GM12878 (cell line): ENCODE results near the gene COL4A5. TPM values are rescaled to one million over a fixed set of nuclear protein-coding genes. Genes with fewer than 3 reads are reported as not detected.

Source experiments
- ATAC-seq: fragments of 200-7000 bp; cut with Tn5 transposase; 3 replicates; pipeline ENCODE4 v1.9.1; 2020; ENCODE audit warnings: mild to moderate bottlenecking, moderate library complexity
- Bru-seq: library from RNA; stranded (reverse); fragments of 400-500 nt; gene quantifications from one replicate; lab custom pipeline; 2021; lab: Mats Ljungman, UMichigan
- BruChase-seq, 2 experiments: library from RNA; stranded (reverse); fragments of 400-500 nt; gene quantifications; one replicate each; lab custom pipeline; 2021; lab: Mats Ljungman, UMichigan
- BruUV-seq: library from RNA; stranded (reverse); fragments of 400-500 nt; replicated peaks from 2 replicates; lab custom pipeline; 2021; lab: Mats Ljungman, UMichigan
- CTCF ChIA-PET: fragments of 300-600 bp; sonication (Branson Sonifier 250); formaldehyde crosslinking; extraction: SDS; loops from one replicate; lab custom pipeline; 2021; ENCODE audit warnings: inconsistent platforms; lab: Yijun Ruan, JAX
- POLR2A ChIA-PET: fragments of 350-600 bp; formaldehyde crosslinking; extraction: SDS; loops from one replicate; lab custom pipeline; 2021; ENCODE audit warnings: inconsistent platforms; lab: Charles Lee
- RAD21 ChIA-PET: fragments of 300-600 bp; sonication (Branson Sonifier 250); formaldehyde crosslinking; loops from one replicate; lab custom pipeline; 2023; ENCODE audit warnings: antibody characterized with exemption; ENCODE audit not compliant: unreplicated experiment; lab: Charles Lee
- SMC1A ChIA-PET: fragments of 300-600 bp; sonication (Branson Sonifier 250); formaldehyde crosslinking; loops from one replicate; lab custom pipeline; 2023; ENCODE audit not compliant: unreplicated experiment, uncharacterized antibody; lab: Charles Lee
- DNase-seq: peaks from one replicate; pipeline ENCODE4 v3.0.0-alpha.2; 2011; ENCODE audit warnings: low read depth, low spot score
- FAIRE-seq: peaks from 3 replicates; lab custom pipeline; 2011; peaks lifted over from hg19 to GRCh38; lab: Jason Lieb, UNC
- H2AFZ ChIP-seq: 2 replicates; pipeline ENCODE4 v1.6.0; 2011; ENCODE audit warnings: low read depth, low read length, control low read depth; ENCODE audit not compliant: control insufficient read depth
- H3K27ac ChIP-seq: 2 replicates; pipeline ENCODE4 v1.5.1; 2011; ENCODE audit warnings: control low read depth; ENCODE audit not compliant: control insufficient read depth, insufficient read depth
- H3K27me3 ChIP-seq, 2 experiments: replicated peaks in 1 of 2; 2 replicates each; pipeline versions ENCODE4 v1.6.0 to v1.6.1; 2011; ENCODE audit warnings: low read length in 1 of 2; ENCODE audit not compliant: control insufficient read depth in 2 of 2, insufficient read depth in 2 of 2
- H3K36me3 ChIP-seq, 2 experiments: 2 replicates each; pipeline ENCODE4 v1.5.1; 2011; ENCODE audit warnings: low read length in 1 of 2; ENCODE audit not compliant: control insufficient read depth in 2 of 2, insufficient read depth in 2 of 2
- H3K4me1 ChIP-seq: 2 replicates; pipeline ENCODE4 v1.6.1; 2011; ENCODE audit warnings: mild to moderate bottlenecking, low read length, moderate library complexity, mixed read lengths; ENCODE audit not compliant: control insufficient read depth, insufficient read depth
- H3K4me2 ChIP-seq: 2 replicates; pipeline ENCODE4 v1.6.0; 2011; ENCODE audit warnings: control low read depth; ENCODE audit not compliant: control insufficient read depth, insufficient read depth
- H3K4me3 ChIP-seq: fragments of 200-600 bp; sonication (generic); 2 replicates; pipeline ENCODE4 v1.5.1; 2016
- H3K79me2 ChIP-seq: 2 replicates; pipeline ENCODE4 v1.6.0; 2011; ENCODE audit warnings: low read length; ENCODE audit not compliant: control insufficient read depth, insufficient read depth
- H3K9ac ChIP-seq: 2 replicates; pipeline ENCODE4 v1.8.0; 2011; ENCODE audit warnings: low read length, control low read depth, mixed read lengths; ENCODE audit not compliant: control insufficient read depth, insufficient read depth
- H3K9me3 ChIP-seq: replicated peaks from 3 replicates; pipeline ENCODE4 v1.5.1; 2011; ENCODE audit warnings: mild to moderate bottlenecking, low read length; ENCODE audit not compliant: control insufficient read depth, insufficient read depth
- H4K20me1 ChIP-seq: 2 replicates; pipeline ENCODE4 v1.6.0; 2011; ENCODE audit not compliant: control insufficient read depth, insufficient read depth
- BCL11A ChIP-seq: IDR thresholded peaks from 2 replicates; pipeline ENCODE4 v1.6.1; 2011; ENCODE audit warnings: low read depth, low read length
- EED ChIP-seq: sonication (generic); IDR thresholded peaks from 2 replicates; pipeline ENCODE4 v1.6.1; 2016; ENCODE audit warnings: antibody characterized with exemption, low read depth
- FOS ChIP-seq: IDR thresholded peaks from 3 replicates; pipeline ENCODE4 v1.6.1; 2011; ENCODE audit warnings: borderline replicate concordance; ENCODE audit not compliant: insufficient read length; ENCODE audit errors: extremely low read depth
- IKZF2 ChIP-seq, 2 experiments: fragments of 450-650 bp; IDR thresholded peaks; 2 replicates each; pipeline ENCODE4 v1.6.1; 2017; ENCODE audit warnings: mild to moderate bottlenecking in 2 of 2, moderate library complexity in 2 of 2
- JUNB ChIP-seq: IDR thresholded peaks from 2 replicates; pipeline ENCODE4 v1.6.1; 2016; ENCODE audit warnings: antibody characterized with exemption, mild to moderate bottlenecking
- KLF5 ChIP-seq: fragments of 450-650 bp; IDR thresholded peaks from 2 replicates; pipeline ENCODE4 v1.6.1; 2014; ENCODE audit warnings: mild to moderate bottlenecking; ENCODE audit not compliant: partially characterized antibody
- LARP7 ChIP-seq: fragments of 450-650 bp; IDR thresholded peaks from 2 replicates; pipeline ENCODE4 v1.6.1; 2017; ENCODE audit warnings: mild to moderate bottlenecking
- MYC ChIP-seq: IDR thresholded peaks from 2 replicates; pipeline ENCODE4 v1.6.1; 2011; ENCODE audit warnings: mild to moderate bottlenecking, low read length, moderate library complexity, inconsistent platforms; ENCODE audit not compliant: insufficient read depth, insufficient replicate concordance, insufficient read length, severe bottlenecking
- PAX8 ChIP-seq: fragments of 450-650 bp; IDR thresholded peaks from 2 replicates; pipeline ENCODE4 v1.6.1; 2017; ENCODE audit warnings: mild to moderate bottlenecking, moderate library complexity
- RAD21 ChIP-seq: IDR thresholded peaks from 2 replicates; pipeline ENCODE4 v1.6.1; 2011; ENCODE audit warnings: mild to moderate bottlenecking, low read depth, low read length, moderate library complexity; ENCODE audit not compliant: insufficient read depth
- RAD51 ChIP-seq: fragments of 450-650 bp; IDR thresholded peaks from 2 replicates; pipeline ENCODE4 v1.6.1; 2016; ENCODE audit warnings: moderate library complexity, mild to moderate bottlenecking, inconsistent platforms
- RCOR1 ChIP-seq: conservative IDR thresholded peaks from 2 replicates; pipeline ENCODE4 v1.6.1; 2012; ENCODE audit warnings: low read depth, low read length, improper control_type of control experiment
- SMAD1 ChIP-seq: fragments of 450-650 bp; IDR thresholded peaks from 2 replicates; pipeline ENCODE4 v1.6.1; 2018; ENCODE audit warnings: mild to moderate bottlenecking, low read depth; ENCODE audit not compliant: partially characterized antibody
- TBL1XR1 ChIP-seq: IDR thresholded peaks from 2 replicates; pipeline ENCODE4 v1.6.1; 2012; ENCODE audit warnings: low read depth, low read length, improper control_type of control experiment
- TCF12 ChIP-seq: IDR thresholded peaks from 2 replicates; pipeline ENCODE4 v1.6.1; 2011; ENCODE audit warnings: low read depth, mild to moderate bottlenecking, low read length
- ZNF207 ChIP-seq: fragments of 450-650 bp; IDR thresholded peaks from 2 replicates; pipeline ENCODE4 v1.6.1; 2014; ENCODE audit warnings: antibody characterized with exemption, mild to moderate bottlenecking, borderline replicate concordance
- WGBS: methylation state at CpG from one replicate; pipeline ENCODE4 v1.1.6; 2016; ENCODE audit warnings: low lambda C conversion rate; ENCODE audit not compliant: insufficient replicate concordance, insufficient coverage; ENCODE audit errors: missing lambda C conversion rate; 5-methylcytosine and 5-hydroxymethylcytosine counted together
- in situ Hi-C: fragments of 300-500 bp; cut with MboI; formaldehyde crosslinking; loops from 9 replicates; pipeline ENCODE4 v1.14.3; 2018; ENCODE audit warnings: mixed read lengths
- intact Hi-C: fragments of 100-400 bp; cut with micrococcal nuclease; formaldehyde crosslinking; loops from one replicate; pipeline ENCODE4 v1.14.2; 2022; ENCODE audit not compliant: unreplicated experiment
- long read RNA-seq, 2 experiments: library from polyadenylated mRNA; unstranded; transcript quantifications; one replicate each; pipeline ENCODE4 v2.0.0, GENCODE V29; 2019 to 2020
- polyA minus RNA-seq, 3 experiments: library from RNA; depleted of rRNA, polyadenylated mRNA; stranded (reverse); fragments of >200 nt; gene quantifications; 2 replicates each; pipeline ENCODE4 v1.2.3, GENCODE V29; 2011
- polyA plus RNA-seq, 11 experiments: library from polyadenylated mRNA; depleted of rRNA in 4 of 11; unstranded in 6 of 11; stranded (reverse) in 5 of 11; fragments of >200 nt; fragmentation: Nextera tagmentation in 4 of 11; fragmentation: Illumina TruSeq in 1 of 11; extraction: Ambion mirVana in 4 of 11; extraction: Trizol in 1 of 11; gene quantifications; 1 replicate in 1 of 11; 2 replicates in 10 of 11; pipeline versions ENCODE4 v1.2.1 to v1.2.3, GENCODE V29; 2011 to 2016; ENCODE audit warnings: inconsistent platforms in 2 of 11, missing spikeins in 2 of 11, low read depth in 1 of 11
- total RNA-seq, 4 experiments: library from RNA; depleted of rRNA in 3 of 4; stranded (reverse); fragments of >200 nt in 3 of 4; fragmentation: Illumina TruSeq in 1 of 4; extraction: Trizol in 1 of 4; gene quantifications; 2 replicates each; pipeline versions ENCODE4 v1.2.1 to v1.2.3, GENCODE V29; 2013 to 2021
- TF ChIP-seq, protein P1 (sequence below): fragments of 450-650 bp; IDR thresholded peaks from 2 replicates; pipeline ENCODE4 v1.6.1; 2017; ENCODE audit warnings: mild to moderate bottlenecking, moderate library complexity

COL4A5 gene
- total RNA-seq (2013; cell fraction: nucleolus; rRNA removed): 0.69 TPM in 1 of 2 replicates, not detected in the other
- total RNA-seq (2014; rRNA removed): 0.87 and 1.2 TPM in 2 replicates
- 0.18 and 0.51 TPM in 2 replicates for total RNA-seq (2014; rRNA removed; fragmentation: Illumina TruSeq; extraction: Trizol)
- 0.45 and 0.51 TPM in 2 replicates for total RNA-seq (2021)
- not detected for polyA plus RNA-seq (2011; ENCODE audit: low read depth)
- 2.8 TPM in 2 replicates for polyA plus RNA-seq (2011; rRNA removed)
- 2.3 and 2.4 TPM in 2 replicates for polyA plus RNA-seq (2011; cell fraction: cytosol; rRNA removed)
- 15.0 and 20.0 TPM in 2 replicates for polyA plus RNA-seq (2011; cell fraction: nucleus; rRNA removed)
- not detected in 2 replicates for polyA plus RNA-seq (2012)
- 0.38 and 0.67 TPM in 2 replicates for polyA plus RNA-seq (2014; fragmentation: Illumina TruSeq; extraction: Trizol)
- under 1 TPM in 1 of 2 experiments, not detected in 1; 0.22 TPM for polyA plus RNA-seq (2014; fragmentation: Nextera tagmentation; extraction: Ambion mirVana)
- polyA plus RNA-seq (2014; rRNA removed): 0.44 and 1.2 TPM in 2 replicates
- polyA plus RNA-seq (2016; fragmentation: Nextera tagmentation; extraction: Ambion mirVana): under 1 TPM; 0.13 to 0.16 TPM
- polyA minus RNA-seq (2011; rRNA and poly(A)+ RNA removed): 3.7 and 6.4 TPM in 2 replicates
- polyA minus RNA-seq (2011; cell fraction: cytosol; rRNA and poly(A)+ RNA removed): 0.80 and 1.4 TPM in 2 replicates
- 3.7 and 11.1 TPM in 2 replicates for polyA minus RNA-seq (2011; cell fraction: nucleus; rRNA and poly(A)+ RNA removed)
- Bru-seq, nascent RNA: percentile 25 among the genes with signal in this experiment
- BruChase-seq, experiment 1, labeled RNA remaining after a 6-hour chase: percentile 26 among the genes with signal in this experiment
- BruChase-seq, experiment 2, labeled RNA remaining after a 2-hour chase: percentile 25 among the genes with signal in this experiment
- long read RNA-seq, experiment 1, partial matches to known transcripts: 0 of 1 reads
- long read RNA-seq, experiment 1, other reads (novel, unspliced or antisense): 1 of 1 reads
- long read RNA-seq, experiment 2, partial matches to known transcripts: 0 of 1 reads
- long read RNA-seq, experiment 2, other reads (novel, unspliced or antisense): 1 of 1 reads

- DNase-seq (no peak), FAIRE-seq (no peak), ATAC-seq (no peak)
- 0 out of 2 replicates have a peak within 1 kb of the TSS, but pooled peaks have one; percentile 3 for H3K4me2 ChIP-seq
- no peak within 1 kb of the TSS for H2AFZ ChIP-seq
- no peak within 1 kb of the TSS for H3K27ac ChIP-seq
- H3K9me3 ChIP-seq: no peaks in the 10 kb centered on the region
- peaks cover 2 to 3% of the 10 kb centered on the region in 2 experiments; a peak in 2 of 4 replicates for H3K27me3 ChIP-seq
- RAD21 ChIA-PET: no interaction called here
- SMC1A ChIA-PET: no interaction called here
- H3K79me2 ChIP-seq: no peaks in the 10 kb centered on the region
- CTCF ChIA-PET: no interaction called here
- H4K20me1 ChIP-seq: no peaks in the 10 kb centered on the region
- POLR2A ChIA-PET: no interaction called here
- H3K4me3 ChIP-seq: no peak within 1 kb of the TSS
- no peaks in the 10 kb centered on the region for H3K36me3 ChIP-seq
- no peak within 1 kb of the TSS for H3K9ac ChIP-seq
- intact Hi-C loops: no loop called here
- WGBS: 29% methylated on average over 12 of the region's 13 CpGs
- no peaks in the 10 kb centered on the region for H3K4me1 ChIP-seq
- BruUV-seq: no TSS peak
- in situ Hi-C loops: no loop called here
- no peak for TF ChIP-seq MYC
- TF ChIP-seq TCF12: no peak
- no peak for TF ChIP-seq ZNF207
- no peak for TF ChIP-seq SMAD1
- no peak for TF ChIP-seq IKZF2 (IDR thresholded peaks at IDR 0.05)
- TF ChIP-seq KLF5: no peak
- TF ChIP-seq, protein P1, sequence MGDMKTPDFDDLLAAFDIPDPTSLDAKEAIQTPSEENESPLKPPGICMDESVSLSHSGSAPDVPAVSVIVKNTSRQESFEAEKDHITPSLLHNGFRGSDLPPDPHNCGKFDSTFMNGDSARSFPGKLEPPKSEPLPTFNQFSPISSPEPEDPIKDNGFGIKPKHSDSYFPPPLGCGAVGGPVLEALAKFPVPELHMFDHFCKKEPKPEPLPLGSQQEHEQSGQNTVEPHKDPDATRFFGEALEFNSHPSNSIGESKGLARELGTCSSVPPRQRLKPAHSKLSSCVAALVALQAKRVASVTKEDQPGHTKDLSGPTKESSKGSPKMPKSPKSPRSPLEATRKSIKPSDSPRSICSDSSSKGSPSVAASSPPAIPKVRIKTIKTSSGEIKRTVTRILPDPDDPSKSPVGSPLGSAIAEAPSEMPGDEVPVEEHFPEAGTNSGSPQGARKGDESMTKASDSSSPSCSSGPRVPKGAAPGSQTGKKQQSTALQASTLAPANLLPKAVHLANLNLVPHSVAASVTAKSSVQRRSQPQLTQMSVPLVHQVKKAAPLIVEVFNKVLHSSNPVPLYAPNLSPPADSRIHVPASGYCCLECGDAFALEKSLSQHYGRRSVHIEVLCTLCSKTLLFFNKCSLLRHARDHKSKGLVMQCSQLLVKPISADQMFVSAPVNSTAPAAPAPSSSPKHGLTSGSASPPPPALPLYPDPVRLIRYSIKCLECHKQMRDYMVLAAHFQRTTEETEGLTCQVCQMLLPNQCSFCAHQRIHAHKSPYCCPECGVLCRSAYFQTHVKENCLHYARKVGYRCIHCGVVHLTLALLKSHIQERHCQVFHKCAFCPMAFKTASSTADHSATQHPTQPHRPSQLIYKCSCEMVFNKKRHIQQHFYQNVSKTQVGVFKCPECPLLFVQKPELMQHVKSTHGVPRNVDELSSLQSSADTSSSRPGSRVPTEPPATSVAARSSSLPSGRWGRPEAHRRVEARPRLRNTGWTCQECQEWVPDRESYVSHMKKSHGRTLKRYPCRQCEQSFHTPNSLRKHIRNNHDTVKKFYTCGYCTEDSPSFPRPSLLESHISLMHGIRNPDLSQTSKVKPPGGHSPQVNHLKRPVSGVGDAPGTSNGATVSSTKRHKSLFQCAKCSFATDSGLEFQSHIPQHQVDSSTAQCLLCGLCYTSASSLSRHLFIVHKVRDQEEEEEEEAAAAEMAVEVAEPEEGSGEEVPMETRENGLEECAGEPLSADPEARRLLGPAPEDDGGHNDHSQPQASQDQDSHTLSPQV: no peak
- TF ChIP-seq EED: no peak
- TF ChIP-seq LARP7: no peak
- TF ChIP-seq TBL1XR1: no peak
- no peak for TF ChIP-seq FOS
- TF ChIP-seq PAX8: no peak
- no peak for TF ChIP-seq BCL11A
- no peak for TF ChIP-seq JUNB
- no peak for TF ChIP-seq RCOR1
- TF ChIP-seq RAD51: no peak
- TF ChIP-seq RAD21: no peak
These were observed at the start of gene COL4A5 for GRCh38 chrX:108439426-108439942. Gene COL4A5, plus strand, starts transcription at chrX:108439838. Its CDS starts 288 bp downstream, at chrX:108440126.
